ENCODE data around the gene ZFYVE28.

The ZFYVE28 gene

DNA sequence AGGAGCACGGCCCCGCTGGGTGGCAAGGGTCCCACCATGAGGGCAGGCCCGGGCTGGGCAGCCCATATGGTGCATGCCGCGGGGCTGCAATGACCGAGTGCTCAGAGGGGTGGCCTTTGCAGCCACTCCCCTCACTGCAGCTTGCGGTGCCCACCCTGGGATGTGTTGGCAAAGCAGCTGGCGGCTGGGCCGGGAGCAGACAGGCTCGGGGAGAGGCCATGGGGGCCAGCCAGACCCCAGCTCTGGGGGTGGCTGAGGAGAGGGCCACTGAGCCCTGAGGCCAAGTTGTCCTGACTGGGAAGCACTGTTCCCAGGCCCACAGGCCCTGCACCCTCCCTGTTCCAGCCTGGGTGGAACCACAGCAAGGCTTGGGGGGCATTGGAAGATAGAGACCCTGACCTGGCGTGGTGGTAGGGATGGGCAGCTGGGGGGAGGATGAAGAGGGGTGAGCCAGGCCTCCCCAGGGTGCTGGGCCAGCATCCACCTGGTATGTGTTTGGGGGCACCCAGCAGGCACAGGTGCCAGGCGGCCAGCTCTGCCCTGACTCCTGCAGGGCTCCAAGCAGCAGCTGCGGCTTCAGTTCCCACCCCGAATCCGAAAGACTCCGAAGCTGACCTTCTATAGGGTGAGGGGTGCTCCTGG, 32.1 kb upstream of the ZFYVE28 start:
- H3K27ac Mint-ChIP-seq = no peak overlapping the region
- no peaks in the 10 kb centered on the region for H3K27me3 Mint-ChIP-seq
- ATAC-seq (peak; percentile 20), DNase-seq (no peak)
- H3K4me1 Mint-ChIP-seq = no peaks in the 10 kb centered on the region
- no peak overlapping the region for H3K4me3 Mint-ChIP-seq
- no peaks in the 10 kb centered on the region for H3K9me3 Mint-ChIP-seq

DNA sequence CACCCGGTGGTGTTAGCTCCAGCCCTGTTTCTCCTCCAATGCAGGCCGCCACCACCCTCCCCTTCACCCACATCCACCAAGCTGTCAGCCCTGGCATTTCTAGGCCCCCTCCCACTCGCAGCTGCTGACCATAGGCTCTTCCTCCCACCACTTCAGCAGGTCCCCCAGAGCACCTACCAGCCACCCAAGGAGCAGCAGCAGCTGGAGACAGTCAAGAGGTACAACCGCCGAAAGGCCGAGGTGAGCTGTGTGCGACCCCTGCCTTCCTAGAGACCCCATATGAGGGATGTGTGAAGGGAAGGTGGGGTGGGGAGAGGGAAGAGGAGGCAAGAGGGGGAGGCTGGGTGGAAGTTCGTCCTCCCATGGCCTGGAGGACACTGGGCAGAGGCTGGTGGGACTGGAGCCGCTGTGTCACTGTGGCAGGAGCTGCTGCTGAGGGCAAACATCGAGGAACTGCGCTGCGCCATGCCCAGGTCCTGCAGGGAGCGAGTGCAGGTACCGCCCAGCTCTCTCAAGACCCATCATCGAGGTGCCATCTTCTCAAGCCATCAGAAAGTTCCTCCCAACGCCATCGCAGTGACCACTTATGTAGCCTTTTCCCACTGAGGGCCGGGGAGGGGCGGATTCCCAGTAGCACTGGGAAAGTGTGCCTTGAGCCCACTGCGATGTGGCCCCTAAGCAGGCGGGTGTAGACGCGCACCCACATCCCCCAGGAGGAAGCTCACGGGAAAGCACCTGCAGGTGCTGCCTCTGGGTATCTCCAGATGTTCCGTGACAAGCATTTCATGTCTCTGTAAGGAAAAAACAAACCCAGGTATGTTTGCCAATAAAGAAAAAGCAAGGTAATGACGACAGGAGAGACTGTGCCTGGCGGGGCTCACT, 31.3 kb upstream of the ZFYVE28 start:
- Mint-ChIP-seq H3K27ac (no peak overlapping the region), H3K27me3 (no peaks in the 10 kb centered on the region), H3K9me3 (no peaks in the 10 kb centered on the region), H3K4me1 (no peaks in the 10 kb centered on the region), H3K4me3 (no peak overlapping the region)
- DNase-seq (no peak), ATAC-seq (no peak)

DNA sequence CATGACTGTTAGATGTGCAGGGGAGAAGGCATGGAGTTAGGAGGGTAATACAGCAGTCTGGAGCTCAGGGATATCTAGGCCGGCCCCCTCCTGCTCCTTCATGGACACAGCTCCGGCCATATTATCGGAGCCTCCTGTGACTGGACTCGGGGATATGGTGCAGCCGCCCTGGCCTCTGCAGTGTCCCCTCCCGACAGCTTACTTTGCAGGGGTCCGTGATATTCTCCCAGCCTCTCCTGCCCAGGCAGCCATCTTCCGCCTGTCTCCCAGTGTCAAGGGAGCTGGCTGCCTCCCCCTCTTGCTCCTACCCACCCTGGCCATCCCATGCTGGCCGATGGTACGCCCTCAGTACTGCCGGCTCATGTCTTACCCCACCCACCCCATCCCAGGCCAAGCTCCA, 30.6 kb upstream of the ZFYVE28 start:
- Mint-ChIP-seq H3K4me3 (no peak overlapping the region), H3K27me3 (no peaks in the 10 kb centered on the region), H3K4me1 (no peaks in the 10 kb centered on the region), H3K9me3 (no peaks in the 10 kb centered on the region), H3K27ac (no peak overlapping the region)
- no peak for DNase-seq
- ATAC-seq = no peak

DNA sequence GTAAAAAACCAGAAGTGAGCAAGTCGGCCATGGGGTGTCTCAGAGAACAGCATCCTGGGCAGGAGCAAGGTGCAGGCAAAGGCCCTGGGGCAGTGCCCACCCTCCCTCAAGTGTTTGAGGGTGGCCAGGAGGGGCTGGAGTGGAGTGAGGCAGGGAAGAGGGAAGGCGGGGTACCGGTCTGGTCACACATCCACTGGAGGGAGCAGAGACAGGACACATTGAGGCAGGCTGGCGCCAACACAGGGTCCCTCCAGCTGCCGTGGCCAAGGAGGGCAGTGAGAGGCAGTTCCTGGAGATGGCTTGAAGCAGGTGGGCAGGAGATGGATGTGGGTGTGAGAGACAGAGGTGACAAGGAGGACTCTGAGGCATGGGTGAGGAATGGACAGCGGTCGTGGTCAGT, 30.1 kb upstream of the ZFYVE28 start:
- DNase-seq = no peak
- Mint-ChIP-seq H3K9me3 (no peaks in the 10 kb centered on the region), H3K4me1 (no peaks in the 10 kb centered on the region), H3K4me3 (no peak overlapping the region), H3K27me3 (no peaks in the 10 kb centered on the region), H3K27ac (no peak overlapping the region)
- ATAC-seq = no peak

DNA sequence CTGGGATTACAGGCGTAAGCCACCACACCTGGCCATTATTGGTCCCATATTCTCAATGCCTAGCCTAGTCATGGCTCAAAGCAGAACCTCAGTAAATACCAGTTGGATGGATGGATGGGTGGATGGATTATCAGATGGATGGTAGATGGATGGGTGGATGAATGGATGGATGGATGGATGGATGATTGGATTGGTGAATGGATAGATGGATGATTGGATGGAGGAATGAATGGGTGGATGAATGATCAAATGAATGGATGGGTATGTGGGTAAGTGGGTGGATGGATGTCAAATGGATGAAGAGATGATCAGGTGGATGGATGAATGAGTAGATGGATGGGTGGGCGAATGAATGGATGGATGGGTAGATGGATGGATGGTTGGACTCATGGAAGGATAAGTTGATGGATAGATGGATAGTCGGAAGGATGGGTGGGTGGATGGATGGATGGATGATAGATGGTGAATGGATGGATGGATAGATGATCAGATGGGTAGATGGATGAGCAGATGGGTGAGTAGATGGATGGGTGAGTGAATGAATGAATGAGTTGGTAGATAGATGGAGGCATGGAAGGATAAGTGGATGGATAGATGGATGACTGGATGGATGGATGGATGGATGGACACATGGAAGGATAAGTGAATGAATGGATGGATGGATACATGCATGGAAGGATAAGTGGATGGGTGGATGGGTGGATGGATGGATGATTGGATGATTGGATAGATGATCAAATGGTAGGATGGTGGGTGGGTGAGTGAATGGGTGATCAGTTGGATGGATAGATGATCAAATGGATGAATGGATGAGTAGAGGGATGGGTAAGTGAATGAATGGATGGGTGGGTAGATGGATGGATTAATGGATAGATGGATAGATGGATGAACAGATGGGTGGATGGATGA, 28.5 kb upstream of the ZFYVE28 start:
- DNase-seq = no peak
- Mint-ChIP-seq H3K27me3 (no peaks in the 10 kb centered on the region), H3K4me3 (no peak overlapping the region), H3K27ac (no peak overlapping the region), H3K9me3 (no peaks in the 10 kb centered on the region), H3K4me1 (peaks cover 2% of the 10 kb centered on the region)
- ATAC-seq = no peak

DNA sequence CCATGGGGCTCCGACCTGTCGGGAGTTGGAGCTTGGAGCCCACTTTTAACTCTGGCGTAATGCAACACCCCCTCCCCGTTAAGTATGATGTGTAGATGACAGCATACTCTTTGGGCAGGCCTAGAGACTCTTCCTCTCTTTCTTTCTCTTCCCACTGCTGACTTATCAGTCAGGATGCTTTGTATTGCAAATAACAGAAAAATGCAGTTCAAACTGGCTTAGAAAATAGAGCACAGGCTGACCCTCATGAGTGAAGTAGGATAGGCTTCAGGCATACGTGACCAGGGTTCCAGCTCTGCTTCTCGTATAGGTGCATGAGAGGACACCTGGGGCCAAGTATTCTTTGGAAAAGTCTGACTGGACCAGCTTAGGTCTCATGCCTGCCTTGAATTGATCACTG, 27.1 kb upstream of the ZFYVE28 start:
- ATAC-seq = no peak
- peaks cover 8% of the 10 kb centered on the region for H3K4me1 Mint-ChIP-seq
- H3K27ac Mint-ChIP-seq = no peak overlapping the region
- no peaks in the 10 kb centered on the region for H3K27me3 Mint-ChIP-seq
- H3K9me3 Mint-ChIP-seq = no peaks in the 10 kb centered on the region
- DNase-seq = no peak
- no peak overlapping the region for H3K4me3 Mint-ChIP-seq

DNA sequence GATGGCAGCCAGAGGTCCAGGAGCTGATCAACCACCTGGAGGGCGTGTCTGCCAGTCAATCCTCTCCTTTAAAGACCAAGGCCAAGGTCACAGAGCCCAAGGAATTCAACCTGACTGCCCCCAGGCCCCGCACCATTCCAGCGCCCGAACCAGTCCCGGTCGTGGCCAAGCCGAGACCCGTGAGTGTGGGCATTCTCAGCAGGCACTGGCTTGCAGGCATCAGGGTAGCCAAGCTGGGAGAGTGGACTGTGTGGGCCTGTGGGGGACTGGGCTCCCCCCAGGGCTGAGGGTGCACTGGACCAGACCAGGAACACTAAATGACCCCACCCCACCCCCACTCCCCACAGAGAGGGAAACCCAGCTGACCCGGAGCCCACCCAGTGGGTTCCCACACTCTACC, 26.7 kb upstream of the ZFYVE28 start:
- no peak for DNase-seq
- Mint-ChIP-seq H3K4me1 (peaks cover 8% of the 10 kb centered on the region), H3K27me3 (no peaks in the 10 kb centered on the region), H3K9me3 (no peaks in the 10 kb centered on the region), H3K4me3 (no peak overlapping the region), H3K27ac (no peak overlapping the region)
- ATAC-seq = no peak

DNA sequence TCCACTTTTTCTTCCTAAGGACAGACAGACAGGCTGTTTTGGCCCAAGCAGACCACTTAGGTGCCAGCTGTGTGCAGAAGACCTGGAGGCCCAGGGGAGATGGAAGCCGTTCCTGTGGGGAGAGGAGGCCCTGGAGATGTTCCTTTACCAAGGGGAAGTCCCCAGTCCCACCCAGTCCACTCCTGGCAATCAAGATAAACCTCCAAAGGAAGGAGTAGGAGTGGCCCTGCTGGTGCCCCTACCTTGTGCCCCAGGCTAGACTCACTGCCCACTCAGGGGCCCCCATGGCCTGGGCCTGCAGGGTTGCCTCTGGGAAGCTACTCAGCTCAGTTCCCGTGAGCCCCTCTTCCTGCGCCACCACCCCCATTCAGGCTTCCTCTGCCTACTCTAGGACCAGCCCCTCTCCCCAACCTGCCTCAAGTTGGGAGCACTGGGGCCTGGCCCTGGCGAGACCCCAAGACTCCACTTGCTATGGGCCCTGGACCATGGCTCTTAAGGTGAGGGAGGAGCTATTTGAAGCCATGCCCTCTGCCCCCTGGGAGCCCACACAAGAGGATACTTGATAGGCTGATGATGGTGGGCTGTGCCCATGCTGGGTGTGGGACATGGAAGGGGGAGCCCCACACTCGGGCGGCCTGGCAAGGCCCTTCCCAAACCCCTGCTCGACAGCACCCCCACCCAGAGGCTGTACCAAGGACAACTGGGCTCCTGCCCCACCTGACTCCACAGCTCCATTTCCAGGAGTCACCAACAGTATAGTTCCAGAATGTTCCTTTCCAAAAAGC, 25.7 kb upstream of the ZFYVE28 start:
- H3K27ac Mint-ChIP-seq = no peak overlapping the region
- H3K9me3 Mint-ChIP-seq = no peaks in the 10 kb centered on the region
- no peaks in the 10 kb centered on the region for H3K27me3 Mint-ChIP-seq
- DNase-seq (no peak), ATAC-seq (no peak)
- H3K4me1 Mint-ChIP-seq = peaks cover 8% of the 10 kb centered on the region
- no peak overlapping the region for H3K4me3 Mint-ChIP-seq

DNA sequence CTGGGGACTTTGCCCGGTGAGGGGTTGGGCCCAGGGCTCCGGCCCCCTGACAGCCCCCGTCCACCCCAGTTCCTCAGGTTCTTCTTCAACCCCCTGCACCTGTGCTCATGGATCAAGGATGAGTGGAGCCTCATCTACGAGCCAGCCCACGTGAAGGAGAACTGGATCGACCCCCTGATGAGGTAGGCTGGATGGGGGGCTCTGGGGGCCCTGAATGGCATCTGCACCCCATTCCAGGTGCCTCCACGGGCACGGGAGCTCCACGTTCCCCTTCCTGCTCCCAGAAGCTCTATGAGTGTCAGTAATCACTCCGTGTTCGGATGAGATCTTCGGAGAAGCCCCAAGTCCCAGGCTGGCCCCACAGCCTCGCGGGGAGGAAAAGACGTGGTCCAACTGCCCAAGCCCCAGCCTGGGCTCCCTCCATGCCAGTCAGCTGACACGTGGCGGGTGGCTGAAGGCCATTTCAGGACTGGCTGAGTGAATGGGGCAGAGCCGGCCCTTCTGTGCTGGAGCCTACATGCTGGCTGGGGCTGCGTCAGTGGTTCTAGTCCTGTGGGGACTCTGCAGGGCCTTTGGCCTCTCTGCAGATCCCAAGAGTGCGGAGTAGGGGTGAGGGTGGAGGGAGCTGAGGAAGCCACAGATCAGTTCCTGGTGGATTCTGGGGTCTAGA, 24.8 kb upstream of the ZFYVE28 start:
- DNase-seq (no peak), ATAC-seq (no peak)
- no peaks in the 10 kb centered on the region for H3K9me3 Mint-ChIP-seq
- H3K27ac Mint-ChIP-seq = no peak overlapping the region
- H3K27me3 Mint-ChIP-seq = no peaks in the 10 kb centered on the region
- no peak overlapping the region for H3K4me3 Mint-ChIP-seq
- H3K4me1 Mint-ChIP-seq = peaks cover 8% of the 10 kb centered on the region

DNA sequence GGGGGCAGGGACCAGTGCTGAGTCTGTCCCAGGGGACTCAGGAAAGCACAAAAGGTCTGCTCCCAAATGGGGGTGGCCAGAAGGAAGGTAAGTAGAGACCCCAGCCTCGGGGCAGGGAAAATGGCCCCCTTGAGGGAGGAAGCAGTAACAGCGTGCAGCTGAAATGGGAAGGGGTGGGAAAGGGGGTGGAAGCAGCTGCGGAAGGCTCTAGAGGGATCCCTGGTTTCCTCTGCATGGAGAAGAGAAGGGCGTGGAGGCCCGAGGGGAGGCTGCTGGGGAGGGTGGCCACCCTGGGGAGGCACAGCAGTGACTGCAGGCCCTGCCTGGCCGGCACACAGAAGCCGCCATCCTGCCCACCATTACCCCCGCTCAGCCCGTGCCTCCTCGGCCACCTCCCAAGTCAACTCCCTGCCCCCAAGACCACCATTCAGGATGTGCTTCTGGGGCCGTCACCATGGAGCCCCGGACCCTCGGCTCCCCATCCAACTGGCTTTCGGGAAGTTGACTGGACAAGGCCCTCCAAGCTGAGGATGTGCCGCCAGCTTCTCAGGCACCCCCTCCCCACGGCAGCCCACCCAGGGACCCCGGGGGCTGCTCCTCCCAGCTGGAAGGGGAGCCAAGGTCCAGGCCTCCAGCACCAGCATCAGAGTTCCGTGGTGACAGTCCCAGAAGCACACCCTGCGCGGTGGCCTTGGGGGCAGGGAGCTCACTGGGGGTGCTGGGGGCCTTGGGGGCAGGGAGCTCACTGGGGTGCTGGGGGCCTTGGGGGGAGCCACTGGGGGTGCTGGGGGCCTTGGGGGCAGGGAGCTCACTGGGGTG, 23.9 kb upstream of the ZFYVE28 start:
- no peak for DNase-seq
- Mint-ChIP-seq H3K27ac (no peak overlapping the region), H3K4me3 (no peak overlapping the region), H3K9me3 (no peaks in the 10 kb centered on the region), H3K27me3 (no peaks in the 10 kb centered on the region), H3K4me1 (peaks cover 8% of the 10 kb centered on the region)
- no peak for ATAC-seq

DNA sequence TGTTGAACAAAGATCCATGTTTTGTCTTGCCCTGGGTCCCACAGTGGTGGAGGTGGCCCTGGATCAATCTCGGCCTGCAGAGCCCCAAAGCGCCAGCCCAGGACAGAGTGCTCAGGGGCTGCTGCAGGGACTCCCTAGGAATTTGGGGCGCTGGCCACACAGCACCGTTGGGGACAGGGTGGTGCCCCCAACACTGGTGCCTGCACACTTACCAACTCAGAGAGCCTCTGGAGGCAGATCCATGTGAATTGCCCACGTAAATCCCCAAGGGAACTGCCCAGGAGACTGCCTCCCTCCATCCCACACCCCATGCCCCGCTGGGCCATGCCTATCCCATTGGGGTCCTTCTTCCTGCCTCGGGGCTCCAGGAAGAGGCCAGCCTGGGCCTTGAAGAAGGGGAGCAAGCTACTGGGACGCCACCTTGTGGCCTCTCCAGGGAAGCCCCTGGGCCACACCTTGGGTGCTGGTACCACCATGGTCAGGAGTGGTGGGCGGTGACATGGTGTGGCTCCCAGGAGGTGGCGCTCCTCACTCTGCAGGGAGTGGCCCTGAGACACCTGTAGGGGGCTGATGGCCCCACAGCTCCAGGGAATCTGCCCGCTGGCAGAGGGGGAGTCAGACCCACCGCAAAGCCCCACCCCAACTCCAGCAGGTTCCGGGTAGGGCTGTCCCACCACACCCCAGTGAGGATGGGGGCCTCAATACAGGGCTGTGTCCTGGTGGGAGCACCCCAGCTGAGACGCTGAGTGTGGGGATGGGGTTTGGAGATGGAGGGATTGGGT, 23.1 kb upstream of the ZFYVE28 start:
- Mint-ChIP-seq H3K27ac (peak overlapping the region; percentile 30 to 84), H3K4me1 (peaks cover 8% of the 10 kb centered on the region), H3K27me3 (no peaks in the 10 kb centered on the region), H3K9me3 (no peaks in the 10 kb centered on the region), H3K4me3 (peak overlapping the region in 1 of 2 donors; percentile 57)
- DNase-seq = peak; percentile 81 to 87
- ATAC-seq = peak; percentile 98

DNA sequence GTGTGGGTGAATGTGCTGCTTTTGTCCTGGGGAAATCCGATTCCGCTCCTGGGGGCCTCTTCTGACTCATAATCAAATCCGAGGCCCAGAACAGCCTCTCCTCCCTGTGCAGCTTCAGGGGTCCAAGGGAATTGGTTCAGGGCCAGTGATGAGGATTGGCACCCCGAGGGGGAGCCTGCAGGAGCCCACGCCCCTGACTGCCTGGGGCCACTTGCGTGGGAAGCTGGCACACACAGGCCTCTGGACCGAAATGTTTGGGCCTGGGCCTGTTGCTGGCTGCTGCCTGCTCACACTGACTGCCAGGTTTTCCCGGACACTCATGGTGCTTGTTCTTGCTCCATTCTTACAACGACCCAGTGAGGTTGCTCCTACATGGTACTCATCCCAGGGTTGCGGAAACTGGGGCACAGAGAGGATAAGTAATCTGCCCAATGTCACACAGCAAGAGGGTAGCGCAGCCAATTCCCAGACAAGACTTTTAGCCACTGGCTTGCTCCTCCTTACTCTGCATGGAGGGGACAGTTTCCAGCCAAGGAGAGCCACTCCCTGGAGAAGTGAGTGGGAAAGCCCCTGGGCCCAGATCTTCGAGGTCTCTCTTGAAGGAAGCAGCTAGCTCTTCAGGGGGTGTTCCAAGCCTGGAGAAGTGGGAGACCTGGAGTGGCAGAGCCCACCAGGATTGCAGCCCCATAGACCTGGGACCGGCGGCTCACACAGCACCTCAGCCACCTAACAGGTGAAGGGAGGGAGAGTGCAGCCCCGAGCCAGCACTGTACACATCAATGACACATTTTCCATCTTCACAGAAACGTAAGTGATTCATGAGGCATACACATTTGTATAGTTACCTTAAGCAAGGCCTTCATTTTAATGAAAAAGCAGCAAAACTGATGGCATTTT, 20.6 kb upstream of the ZFYVE28 start:
- Mint-ChIP-seq H3K4me3 (no peak overlapping the region), H3K9me3 (no peaks in the 10 kb centered on the region), H3K4me1 (peaks cover 8% of the 10 kb centered on the region), H3K27me3 (no peaks in the 10 kb centered on the region), H3K27ac (no peak overlapping the region)
- DNase-seq (no peak), ATAC-seq (no peak)

All from stimulated activated naive CD8-positive, alpha-beta T cell treated with anti-CD3 and anti-CD28 coated beads, Interleukin-15, amount 100 ng/mL, for 72 hours (primary cell).